OCI-LY3 (cell line): ENCODE data around the gene BTRC.

Experiments used
- H2AFZ ChIP-seq: fragments of 200-600, 300-600 bp; shearing (Covaris generic); 2 replicates; pipeline ENCODE4 v1.6.0; 2014; ENCODE audit warnings: antibody characterized with exemption, low read depth, low read length
- H3K27ac ChIP-seq: fragments of 200-600, 300-600 bp; sonication (generic); 2 replicates; pipeline ENCODE4 v1.5.1; 2014; ENCODE audit warnings: mild to moderate bottlenecking, low read length, moderate library complexity, mixed read lengths
- H3K27me3 ChIP-seq: fragments of 200-600, 300-600 bp; sonication (generic); 2 replicates; pipeline ENCODE4 v1.6.1; 2014; ENCODE audit warnings: low read depth, low read length, mixed read lengths
- H3K36me3 ChIP-seq: fragments of 200-600, 300-600 bp; sonication (generic); replicated peaks from 2 replicates; pipeline ENCODE3; 2014; ENCODE audit warnings: low read depth, low read length, mixed read lengths
- H3K4me1 ChIP-seq: fragments of 300-600, 200-600 bp; sonication (generic); 2 replicates; pipeline ENCODE4 v1.6.1; 2014; ENCODE audit warnings: low read length, mixed read lengths
- H3K4me2 ChIP-seq: fragments of 200-600, 300-600 bp; sonication (generic); 2 replicates; pipeline ENCODE4 v1.6.1; 2014; ENCODE audit warnings: low read length, mixed read lengths
- H3K4me3 ChIP-seq: fragments of 300-600, 200-600 bp; sonication (generic); 2 replicates; pipeline ENCODE4 v1.5.1; 2014; ENCODE audit warnings: antibody characterized with exemption, mild to moderate bottlenecking, low read length, moderate library complexity
- H3K79me2 ChIP-seq: fragments of 300-600, 200-600 bp; shearing (Covaris generic); 2 replicates; pipeline ENCODE4 v1.6.1; 2014; ENCODE audit warnings: mild to moderate bottlenecking, low read length, mixed read lengths
- H3K9ac ChIP-seq: fragments of 300-600, 200-600 bp; shearing (Covaris generic); 2 replicates; pipeline ENCODE4 v1.6.0; 2014; ENCODE audit warnings: mild to moderate bottlenecking, low read length, moderate library complexity
- H3K9me3 ChIP-seq: fragments of 200-600, 300-600 bp; shearing (Covaris generic); 2 replicates; pipeline ENCODE4 v1.6.1; 2014; ENCODE audit warnings: low read length, mixed read lengths; ENCODE audit not compliant: insufficient read depth
- H4K20me1 ChIP-seq: fragments of 200-600, 300-600 bp; sonication (generic); 2 replicates; pipeline ENCODE4 v1.6.1; 2016; ENCODE audit warnings: low read length, mixed read lengths; ENCODE audit not compliant: insufficient read depth
- CTCF ChIP-seq: fragments of 200-600, 300-600 bp; sonication (generic); IDR thresholded peaks from 2 replicates; pipeline ENCODE4 v1.5.1; 2014; ENCODE audit warnings: antibody characterized with exemption, low read length, low read depth
- EZH2phosphoT487 ChIP-seq: fragments of 200-600 bp; shearing (Covaris generic); IDR thresholded peaks from 2 replicates; pipeline ENCODE4 v1.6.1; 2018; ENCODE audit warnings: antibody characterized with exemption, mixed run types, low read depth

BTRC gene

GRCh38 chr10:101559596-101560297, 205.8 kb downstream of the BTRC start:
- Histone ChIP-seq H3K4me3 (no peak overlapping the region), H2AFZ (no peak overlapping the region), H3K27ac (no peak overlapping the region), H3K9ac (no peak overlapping the region), H3K27me3 (no peaks in the 10 kb centered on the region), H3K36me3 (no peaks in the 10 kb centered on the region), H3K79me2 (no peaks in the 10 kb centered on the region), H3K9me3 (no peaks in the 10 kb centered on the region), H3K4me2 (no peak overlapping the region), H4K20me1 (no peaks in the 10 kb centered on the region), H3K4me1 (no peaks in the 10 kb centered on the region)
- TF ChIP-seq EZH2phosphoT487 (no peak), CTCF (no peak)

GRCh38 chr10:101560298-101561067, 206.5 kb downstream of the BTRC start:
- TF ChIP-seq CTCF (no peak), EZH2phosphoT487 (no peak)
- no peaks in the 10 kb centered on the region for H3K27me3 ChIP-seq
- H2AFZ ChIP-seq = no peak overlapping the region
- no peak overlapping the region for H3K4me2 ChIP-seq
- no peak overlapping the region for H3K4me3 ChIP-seq
- H3K9ac ChIP-seq = no peak overlapping the region
- no peaks in the 10 kb centered on the region for H4K20me1 ChIP-seq
- H3K36me3 ChIP-seq = no peaks in the 10 kb centered on the region
- no peaks in the 10 kb centered on the region for H3K9me3 ChIP-seq
- no peaks in the 10 kb centered on the region for H3K79me2 ChIP-seq
- H3K4me1 ChIP-seq = no peaks in the 10 kb centered on the region
- H3K27ac ChIP-seq = no peak overlapping the region

- TF ChIP-seq EZH2phosphoT487 (no peak), CTCF (no peak)
- no peak overlapping the region for H3K9ac ChIP-seq
- no peaks in the 10 kb centered on the region for H3K36me3 ChIP-seq
- H3K27me3 ChIP-seq = no peaks in the 10 kb centered on the region
- no peak overlapping the region for H2AFZ ChIP-seq
- H3K4me3 ChIP-seq = no peak overlapping the region
- H3K4me1 ChIP-seq = no peaks in the 10 kb centered on the region
- H3K79me2 ChIP-seq = no peaks in the 10 kb centered on the region
- no peaks in the 10 kb centered on the region for H3K9me3 ChIP-seq
- H3K27ac ChIP-seq = no peak overlapping the region
- no peak overlapping the region for H3K4me2 ChIP-seq
- H4K20me1 ChIP-seq = no peaks in the 10 kb centered on the region
Observed at GRCh38 chr10:101561068-101561915, 207.3 kb downstream of the BTRC start.

- Histone ChIP-seq H3K36me3 (no peaks in the 10 kb centered on the region), H3K4me3 (no peak overlapping the region), H3K79me2 (no peaks in the 10 kb centered on the region), H2AFZ (no peak overlapping the region), H4K20me1 (no peaks in the 10 kb centered on the region), H3K4me2 (no peak overlapping the region), H3K27me3 (peaks cover 4% of the 10 kb centered on the region; the same call in 1 of the 2 replicates), H3K9me3 (no peaks in the 10 kb centered on the region), H3K27ac (no peak overlapping the region), H3K9ac (no peak overlapping the region), H3K4me1 (no peaks in the 10 kb centered on the region)
- TF ChIP-seq CTCF (no peak), EZH2phosphoT487 (no peak)
Observed at GRCh38 chr10:101562231-101562630, 208.3 kb downstream of the BTRC start.
